Measurements from ENCODE around the gene INPP5D.
"Not testable (repeated sequence)": the region's sequence is repeated elsewhere in the genome, so short reads cannot be mapped to it uniquely, and the experiment has no call there.

The INPP5D gene

GRCh38 chr2:233147136-233147828 is 87.1 kb downstream of the INPP5D start:
- DNase-seq = no peak

GRCh38 chr2:233147829-233148167 is 87.7 kb downstream of the INPP5D start:
- no peak for DNase-seq

- no peak for DNase-seq
Measured at GRCh38 chr2:233148354-233148753, 88.2 kb downstream of the INPP5D start.

- no peak for DNase-seq
Measured at GRCh38 chr2:233152541-233152940, 92.4 kb downstream of the INPP5D start.

GRCh38 chr2:233153146-233153798 is 93.1 kb downstream of the INPP5D start:
- no peak for DNase-seq

- DNase-seq = no peak
Measured at GRCh38 chr2:233156001-233156400, 95.9 kb downstream of the INPP5D start.

GRCh38 chr2:233156461-233156860 is 96.3 kb downstream of the INPP5D start:
- DNase-seq = not testable (repeated sequence)

GRCh38 chr2:233161730-233162129 is 101.6 kb downstream of the INPP5D start:
- no peak for DNase-seq

- DNase-seq = no peak
Measured at GRCh38 chr2:233162770-233163169, 102.6 kb downstream of the INPP5D start.

- no peak for DNase-seq
Measured at GRCh38 chr2:233163486-233164103, 103.5 kb downstream of the INPP5D start.

- DNase-seq = no peak
Measured at GRCh38 chr2:233164128-233164635, 104.0 kb downstream of the INPP5D start.

- DNase-seq = no peak
Measured at GRCh38 chr2:233164967-233165366, 104.8 kb downstream of the INPP5D start.

- DNase-seq = no peak
Measured at GRCh38 chr2:233165543-233165894, 105.4 kb downstream of the INPP5D start.

- DNase-seq = no peak
Measured at GRCh38 chr2:233165895-233166661, 105.9 kb downstream of the INPP5D start.

- DNase-seq = no peak
Measured at GRCh38 chr2:233168445-233168844, 108.3 kb downstream of the INPP5D start.

GRCh38 chr2:233168919-233169318 is 108.8 kb downstream of the INPP5D start:
- no peak for DNase-seq

GRCh38 chr2:233171344-233171743 is 111.2 kb downstream of the INPP5D start:
- DNase-seq = no peak

- DNase-seq = no peak
Measured at GRCh38 chr2:233173115-233173514, 113.0 kb downstream of the INPP5D start.

GRCh38 chr2:233174137-233174536 is 114.0 kb downstream of the INPP5D start:
- DNase-seq = no peak

GRCh38 chr2:233178994-233179847 is 119.1 kb downstream of the INPP5D start:
- no peak for DNase-seq

GRCh38 chr2:233179848-233180366 is 119.8 kb downstream of the INPP5D start:
- DNase-seq = no peak

- DNase-seq = no peak
Measured at GRCh38 chr2:233183869-233184418, 123.8 kb downstream of the INPP5D start.
